H1 (cell line): Measurements from ENCODE around the gene TMEM107. TPM values are rescaled to one million over a fixed set of nuclear protein-coding genes. Genes with fewer than 3 reads are reported as not detected.

Experiments
- CTCF ChIA-PET: fragments of 300-600 bp; sonication (Branson Sonifier 250); formaldehyde crosslinking; loops from one replicate; lab custom pipeline; 2021; ENCODE audit not compliant: partially characterized antibody; lab: Charles Lee
- POLR2A ChIA-PET: fragments of 300-600 bp; sonication (Branson Sonifier 250); formaldehyde crosslinking; loops from one replicate; lab custom pipeline; 2021; ENCODE audit warnings: inconsistent platforms; ENCODE audit not compliant: partially characterized antibody; lab: Charles Lee
- DNase-seq, 2 experiments: peaks; one replicate each; pipeline versions ENCODE4 v3.0.0 to v3.0.0-alpha.2; 2010 to 2022; ENCODE audit warnings: low spot score in 2 of 2, low read depth in 1 of 2, mixed read lengths in 1 of 2
- FAIRE-seq: peaks from 2 replicates; lab custom pipeline; 2011; peaks lifted over from hg19 to GRCh38; lab: Jason Lieb, UNC
- H2AFZ ChIP-seq: 2 replicates; pipeline ENCODE4 v1.8.1; 2012; ENCODE audit warnings: low read length, inconsistent platforms
- H2AK5ac ChIP-seq: 2 replicates; pipeline ENCODE4 v1.6.1; 2013; ENCODE audit warnings: low read depth, low read length
- H2BK120ac ChIP-seq: replicated peaks from 2 replicates; pipeline ENCODE3; 2013; ENCODE audit warnings: low read depth, low read length, inconsistent platforms
- H2BK12ac ChIP-seq: 2 replicates; pipeline ENCODE4 v1.6.1; 2013; ENCODE audit warnings: low read depth, low read length
- H2BK15ac ChIP-seq: 2 replicates; pipeline ENCODE4 v1.6.1; 2013; ENCODE audit warnings: low read length
- H2BK20ac ChIP-seq: 2 replicates; pipeline ENCODE4 v1.6.1; 2013; ENCODE audit warnings: low read length
- H2BK5ac ChIP-seq: 2 replicates; pipeline ENCODE4 v1.6.1; 2013; ENCODE audit warnings: low read depth, low read length
- H3K14ac ChIP-seq: 2 replicates; pipeline ENCODE4 v1.6.1; 2013; ENCODE audit warnings: inconsistent platforms; ENCODE audit not compliant: insufficient read length
- H3K18ac ChIP-seq: 2 replicates; pipeline ENCODE4 v1.6.1; 2013; ENCODE audit warnings: low read length; ENCODE audit errors: extremely low read depth
- H3K23ac ChIP-seq: 2 replicates; pipeline ENCODE4 v1.6.1; 2013; ENCODE audit warnings: inconsistent platforms; ENCODE audit not compliant: insufficient read length
- H3K23me2 ChIP-seq: 2 replicates; pipeline ENCODE4 v1.6.1; 2013; ENCODE audit warnings: low read depth, low read length
- H3K27ac ChIP-seq: 2 replicates; pipeline ENCODE4 v1.6.1; 2011; ENCODE audit warnings: low read depth, low read length, inconsistent platforms
- H3K27me3 ChIP-seq, 4 experiments: replicated peaks in 1 of 4; 1 replicate in 1 of 4; 2 replicates in 3 of 4; pipeline versions ENCODE4 v1.6.1 to v1.8.1; 2011 to 2013; ENCODE audit warnings: low read length in 3 of 4, mild to moderate bottlenecking in 3 of 4, inconsistent platforms in 2 of 4, mixed read lengths in 2 of 4, moderate library complexity in 1 of 4; ENCODE audit not compliant: control insufficient read depth in 3 of 4, insufficient read depth in 3 of 4; ENCODE audit errors: extremely low read depth in 1 of 4
- H3K36me3 ChIP-seq, 4 experiments: 2 replicates each; pipeline versions ENCODE4 v1.6.1 to v1.8.1; 2011 to 2013; ENCODE audit warnings: mild to moderate bottlenecking in 4 of 4, low read length in 3 of 4, moderate library complexity in 2 of 4, control low read depth in 1 of 4, inconsistent platforms in 1 of 4; ENCODE audit not compliant: insufficient read depth in 4 of 4, control insufficient read depth in 2 of 4
- H3K4ac ChIP-seq: replicated peaks from 2 replicates; pipeline ENCODE3; 2013; ENCODE audit warnings: low read length, low read depth, mixed read lengths, inconsistent platforms; ENCODE audit not compliant: insufficient read length
- H3K4me1 ChIP-seq, 4 experiments: replicated peaks in 1 of 4; 1 replicate in 1 of 4; 2 replicates in 3 of 4; pipeline versions ENCODE4 v1.6.1 to v1.8.1; 2011 to 2013; ENCODE audit warnings: low read length in 3 of 4, inconsistent platforms in 2 of 4, mixed read lengths in 1 of 4; ENCODE audit not compliant: insufficient read depth in 4 of 4, control insufficient read depth in 3 of 4
- H3K4me2 ChIP-seq, 2 experiments: 2 replicates each; pipeline versions ENCODE4 v1.6.1 to v1.8.1; 2011 to 2013; ENCODE audit warnings: low read depth in 2 of 2, low read length in 2 of 2, control low read depth in 1 of 2, inconsistent platforms in 1 of 2, mild to moderate bottlenecking in 1 of 2; ENCODE audit not compliant: insufficient read depth in 1 of 2
- H3K4me3 ChIP-seq, 4 experiments: fragments of 200-600, 300-600 bp in 1 of 4; sonication (generic), shearing (Covaris generic), sonication (Bioruptor Twin) in 1 of 4; 2 replicates each; pipeline versions ENCODE4 v1.5.1 to v1.8.1; 2011 to 2016; ENCODE audit warnings: low read length in 4 of 4, low read depth in 3 of 4, control low read depth in 2 of 4, inconsistent platforms in 2 of 4, mild to moderate bottlenecking in 2 of 4, mixed read lengths in 1 of 4, moderate library complexity in 1 of 4; ENCODE audit not compliant: insufficient read depth in 2 of 4; ENCODE audit errors: extremely low read depth in 1 of 4
- H3K56ac ChIP-seq: replicated peaks from 2 replicates; pipeline ENCODE3; 2013; ENCODE audit warnings: low read depth, mild to moderate bottlenecking, mixed read lengths, low read length, inconsistent platforms; ENCODE audit not compliant: insufficient read length
- H3K79me1 ChIP-seq: 2 replicates; pipeline ENCODE4 v1.6.1; 2013; ENCODE audit warnings: low read depth, low read length, control low read depth
- H3K79me2 ChIP-seq, 2 experiments: 2 replicates each; pipeline versions ENCODE4 v1.6.1 to v1.8.1; 2012 to 2013; ENCODE audit warnings: low read length in 2 of 2, mild to moderate bottlenecking in 2 of 2, inconsistent platforms in 1 of 2; ENCODE audit not compliant: insufficient read depth in 2 of 2, control insufficient read depth in 1 of 2
- H3K9ac ChIP-seq, 4 experiments: replicated peaks in 1 of 4; 1 replicate in 1 of 4; 2 replicates in 3 of 4; pipeline versions ENCODE4 v1.6.1 to v1.8.1; 2011 to 2013; ENCODE audit warnings: low read depth in 3 of 4, low read length in 3 of 4, control low read depth in 2 of 4, mild to moderate bottlenecking in 2 of 4, moderate library complexity in 2 of 4, inconsistent platforms in 1 of 4; ENCODE audit errors: extremely low read depth in 1 of 4
- H3K9me3 ChIP-seq, 2 experiments: 2 replicates each; pipeline versions ENCODE4 v1.6.1 to v1.8.1; 2012 to 2013; ENCODE audit warnings: mild to moderate bottlenecking in 2 of 2, moderate library complexity in 2 of 2, control low read depth in 1 of 2, inconsistent platforms in 1 of 2, low read depth in 1 of 2, low read length in 1 of 2, mixed read lengths in 1 of 2; ENCODE audit not compliant: insufficient read depth in 2 of 2
- H4K20me1 ChIP-seq, 2 experiments: replicated peaks in 1 of 2; 2 replicates each; pipeline versions ENCODE3 to v1.8.1; 2011 to 2013; ENCODE audit warnings: inconsistent platforms in 2 of 2, low read length in 2 of 2, mild to moderate bottlenecking in 1 of 2; ENCODE audit not compliant: insufficient read depth in 2 of 2, control insufficient read depth in 1 of 2
- H4K5ac ChIP-seq: 2 replicates; pipeline ENCODE4 v1.6.1; 2013; ENCODE audit warnings: low read length, low read depth, mixed read lengths, inconsistent platforms; ENCODE audit not compliant: insufficient read length
- H4K8ac ChIP-seq: 2 replicates; pipeline ENCODE4 v1.8.0; 2013; ENCODE audit warnings: mild to moderate bottlenecking, moderate library complexity, low read length, inconsistent platforms; ENCODE audit not compliant: insufficient read depth; ENCODE audit errors: extremely low read depth
- H4K91ac ChIP-seq: replicated peaks from 2 replicates; pipeline ENCODE3; 2013; ENCODE audit warnings: low read length, mixed read lengths, inconsistent platforms; ENCODE audit not compliant: insufficient read length
- ASH2L ChIP-seq: fragments of 200-600, 300-600 bp; sonication (generic); IDR thresholded peaks from one replicate; pipeline ENCODE4 v1.7.1; 2017; ENCODE audit warnings: low read length
- BRCA1 ChIP-seq: IDR thresholded peaks from 2 replicates; pipeline ENCODE4 v1.6.1; 2012; ENCODE audit warnings: low read depth, low read length, improper control_type of control experiment
- EGR1 ChIP-seq: IDR thresholded peaks from 2 replicates; pipeline ENCODE4 v1.6.1; 2011; ENCODE audit warnings: low read depth, low read length, borderline replicate concordance
- FOSL1 ChIP-seq: IDR thresholded peaks from 2 replicates; pipeline ENCODE4 v1.6.1; 2011; ENCODE audit warnings: mild to moderate bottlenecking, low read depth, low read length, moderate library complexity; ENCODE audit not compliant: insufficient read depth
- GABPA ChIP-seq: IDR thresholded peaks from 2 replicates; pipeline ENCODE4 v1.6.1; 2011; ENCODE audit warnings: mild to moderate bottlenecking, low read length, moderate library complexity, borderline replicate concordance; ENCODE audit not compliant: insufficient read depth
- JUND ChIP-seq: IDR thresholded peaks from 2 replicates; pipeline ENCODE4 v1.6.1; 2011; ENCODE audit warnings: mild to moderate bottlenecking, improper control_type of control experiment, low read length
- NANOG ChIP-seq: IDR thresholded peaks from 2 replicates; pipeline ENCODE4 v1.6.1; 2011; ENCODE audit warnings: low read length, low read depth, mild to moderate bottlenecking, inconsistent platforms; ENCODE audit not compliant: insufficient read depth, poor library complexity, severe bottlenecking
- SIRT6 ChIP-seq: IDR thresholded peaks from one replicate; pipeline ENCODE4 v1.7.1; 2012; ENCODE audit warnings: low read length, inconsistent platforms
- SP1 ChIP-seq: IDR thresholded peaks from 2 replicates; pipeline ENCODE4 v1.6.1; 2011; ENCODE audit warnings: low read depth, low read length
- SRF ChIP-seq: IDR thresholded peaks from 2 replicates; pipeline ENCODE4 v1.6.1; 2011; ENCODE audit warnings: mild to moderate bottlenecking, low read depth, low read length, moderate library complexity
- WGBS, 2 experiments: shearing (Covaris generic) in 1 of 2; methylation state at CpG; one replicate each; pipeline versions ENCODE4 v1.1.6 to v1.1.7; 2013 to 2015; ENCODE audit warnings: low lambda C conversion rate in 2 of 2, mixed read lengths in 2 of 2, inconsistent platforms in 1 of 2, low coverage in 1 of 2, missing lambda C conversion rate in 1 of 2; ENCODE audit not compliant: insufficient replicate concordance in 2 of 2, insufficient coverage in 1 of 2, insufficient read length in 1 of 2; ENCODE audit errors: extremely low coverage in 1 of 2, missing lambda C conversion rate in 1 of 2; 5-methylcytosine and 5-hydroxymethylcytosine counted together
- polyA plus RNA-seq, 7 experiments: library from polyadenylated mRNA; depleted of rRNA in 3 of 7; stranded (reverse) in 5 of 7; unstranded in 2 of 7; fragments of >200 nt in 5 of 7; fragments of 200-250 nt in 2 of 7; gene quantifications; 1 replicate in 5 of 7; 2 replicates in 1 of 7; 4 replicates in 1 of 7; pipeline versions ENCODE4 v1.2.1 to v1.2.3, GENCODE V29; 2011 to 2013; ENCODE audit warnings: missing spikeins in 2 of 7, mixed read lengths in 2 of 7
- total RNA-seq: library from RNA; stranded (reverse); fragmentation: NEBNext Ultra II Directional; extraction: Animal tissue kit (Norgen Biotek cat#: 25700); gene quantifications from 2 replicates; pipeline ENCODE4 v1.2.1, GENCODE V29; 2021
- TF ChIP-seq, protein P1 (sequence below): IDR thresholded peaks from 2 replicates; pipeline ENCODE4 v1.6.1; 2011; ENCODE audit warnings: low read length, improper control_type of control experiment

Gene TMEM107
- total and polyA plus RNA-seq, 2 of the 8 experiments (the other 6 are each of a cell fraction or from before 2014, with no cell fraction given): 17.3 to 21.5 TPM

DNA sequence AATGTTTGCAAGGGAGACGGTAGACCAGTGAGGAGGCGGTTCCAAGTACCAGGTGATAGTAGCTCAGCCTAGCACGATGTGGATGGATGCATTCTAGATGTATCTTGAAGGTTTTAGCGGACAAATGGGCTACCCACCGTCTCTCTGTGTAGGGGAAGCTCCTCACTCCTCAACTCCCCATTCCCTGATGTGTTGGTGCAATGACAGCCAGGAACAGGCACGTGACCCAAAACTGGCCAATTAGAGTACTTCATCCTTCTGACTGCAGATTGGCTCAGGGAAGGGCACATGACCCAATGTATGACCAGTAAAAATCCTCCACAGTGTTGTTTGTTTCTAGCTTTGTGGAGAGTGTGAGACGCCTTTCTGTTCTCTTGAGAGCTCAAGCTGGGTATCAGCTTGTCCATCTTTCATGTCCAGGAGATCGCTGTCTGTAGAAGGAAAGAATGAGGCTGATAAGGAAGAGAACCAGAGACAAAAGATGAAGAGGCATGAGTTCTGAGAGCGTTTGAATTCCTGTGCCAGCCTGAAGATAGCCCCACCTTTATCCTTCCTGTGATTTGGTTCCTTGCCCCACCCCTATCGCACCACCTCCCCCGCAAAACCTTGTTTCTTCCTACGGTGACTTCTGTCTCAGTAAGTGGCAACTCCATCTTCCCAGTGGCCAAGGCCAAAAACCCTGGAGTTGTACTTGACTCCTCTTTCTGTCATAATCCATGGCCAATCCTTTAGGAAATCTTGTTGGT lies 16.1 kb upstream of the TMEM107 start:
- Histone ChIP-seq H3K9ac (peak overlapping the region; percentile 39 to 79 (median 60)), H3K4me3 (peak overlapping the region; percentile 39 to 63 (median 50)), H3K14ac (no peak overlapping the region), H2BK120ac (no peak overlapping the region), H2BK5ac (peak overlapping the region; percentile 57), H2BK15ac (no peak overlapping the region), H3K27ac (peak overlapping the region; percentile 81), H3K18ac (no peak overlapping the region), H4K5ac (no peak overlapping the region), H3K9me3 (no peaks in the 10 kb centered on the region), H3K4me2 (peak overlapping the region; percentile 87 to 99), H3K23me2 (peaks cover 13% of the 10 kb centered on the region), H3K56ac (no peak overlapping the region), H2AK5ac (0 out of 2 replicates have a peak overlapping the region, but pooled peaks have one; percentile 6), H4K8ac (no peak overlapping the region; the same call in 1 of the 2 replicates), H3K36me3 (no peaks in the 10 kb centered on the region), H2BK12ac (no peak overlapping the region), H3K79me1 (no peaks in the 10 kb centered on the region), H3K23ac (no peak overlapping the region), H2BK20ac (no peak overlapping the region), H2AFZ (peak overlapping the region; percentile 98), H3K4ac (peak overlapping the region; percentile 10), H4K91ac (no peak overlapping the region), H4K20me1 (peaks cover 2 to 5% of the 10 kb centered on the region in 2 experiments), H3K4me1 (peaks cover 4 to 21% (median 10%) of the 10 kb centered on the region in 4 experiments; a peak in 6 of 7 replicates), H3K27me3 (peaks cover 2 to 17% (median 11%) of the 10 kb centered on the region in 4 experiments), H3K79me2 (no peaks in the 10 kb centered on the region)
- FAIRE-seq (peak; percentile 99), DNase-seq (peak in 1 of 2 experiments; percentile 82)
- CTCF ChIA-PET: interaction anchor here (0.6 to 1.6 kb wide), 9 partner anchors 9 to 149 kb away, joined by 3 to 7 read pairs (median 3); partner anchors contain the start of genes ALOXE3 and AURKB
- 10% methylated on average over 12 of the region's 12 CpGs; no CpG with 5 or more reads in 1 of the 2 experiments for WGBS, 2 experiments
- POLR2A ChIA-PET: interaction anchor here (0.6 to 19.9 kb wide), 13 partner anchors 12 to 190 kb away, joined by 3 to 373 read pairs (median 4); partner anchors contain the start of genes AURKB, CTC1 and KRABD2
- TF ChIP-seq JUND: no peak
- no peak for TF ChIP-seq SIRT6
- no peak for TF ChIP-seq FOSL1
- no peak for TF ChIP-seq ASH2L
- no peak for TF ChIP-seq SRF
- TF ChIP-seq, protein P1, sequence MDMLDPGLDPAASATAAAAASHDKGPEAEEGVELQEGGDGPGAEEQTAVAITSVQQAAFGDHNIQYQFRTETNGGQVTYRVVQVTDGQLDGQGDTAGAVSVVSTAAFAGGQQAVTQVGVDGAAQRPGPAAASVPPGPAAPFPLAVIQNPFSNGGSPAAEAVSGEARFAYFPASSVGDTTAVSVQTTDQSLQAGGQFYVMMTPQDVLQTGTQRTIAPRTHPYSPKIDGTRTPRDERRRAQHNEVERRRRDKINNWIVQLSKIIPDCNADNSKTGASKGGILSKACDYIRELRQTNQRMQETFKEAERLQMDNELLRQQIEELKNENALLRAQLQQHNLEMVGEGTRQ: peak; percentile 99
- no peak for TF ChIP-seq BRCA1
- TF ChIP-seq EGR1: peak; percentile 57; the same call in 1 of the 2 replicates
- TF ChIP-seq GABPA: no peak
- peak; percentile 80 for TF ChIP-seq SP1
- no peak for TF ChIP-seq NANOG
